HG03460 (cell line): ENCODE measurements around the gene CCDC107.

Experiments used
- ATAC-seq: cut with Tn5 transposase; IDR thresholded peaks from one replicate; pipeline ENCODE4 v1.9.1; 2021; ENCODE audit not compliant: unreplicated experiment

CCDC107 gene

GRCh38 chr9:35682051-35682450 is 24.0 kb downstream of the CCDC107 start:
- ATAC-seq, result no peak

GRCh38 chr9:35682520-35683315 is 24.6 kb downstream of the CCDC107 start:
- no peak for ATAC-seq

- ATAC-seq, result no peak
Measured at GRCh38 chr9:35683323-35683722, 25.2 kb downstream of the CCDC107 start.

GRCh38 chr9:35684921-35685320 is 26.8 kb downstream of the CCDC107 start:
- ATAC-seq, result no peak

GRCh38 chr9:35685506-35685905 is 27.4 kb downstream of the CCDC107 start:
- ATAC-seq, result no peak

GRCh38 chr9:35686222-35687203 is 28.4 kb downstream of the CCDC107 start:
- no peak for ATAC-seq

GRCh38 chr9:35687306-35687705 is 29.2 kb downstream of the CCDC107 start:
- ATAC-seq, result no peak

- no peak for ATAC-seq
Measured at GRCh38 chr9:35687972-35688557, 30.0 kb downstream of the CCDC107 start.

- ATAC-seq, result no peak
Measured at GRCh38 chr9:35688558-35689541, 30.8 kb downstream of the CCDC107 start.

GRCh38 chr9:35689542-35690293 is 31.6 kb downstream of the CCDC107 start, which contains the start of gene TPM2:
TSS of gene TPM2 (minus strand) at chr9:35689925. CDS start at chr9:35689817, 108 bp downstream.
- ATAC-seq, result no peak

- ATAC-seq, result no peak
Measured at GRCh38 chr9:35690294-35690613, 32.2 kb downstream of the CCDC107 start.

GRCh38 chr9:35690614-35691333 is 32.7 kb downstream of the CCDC107 start:
- ATAC-seq, result no peak

GRCh38 chr9:35691334-35691650 is 33.2 kb downstream of the CCDC107 start:
- ATAC-seq, result no peak

- no peak for ATAC-seq
Measured at GRCh38 chr9:35691757-35692301, 33.7 kb downstream of the CCDC107 start.

- ATAC-seq, result no peak
Measured at GRCh38 chr9:35695943-35696401, 37.9 kb downstream of the CCDC107 start.

- peak; percentile 87 for ATAC-seq
Measured at GRCh38 chr9:35696520-35697215, 38.6 kb downstream of the CCDC107 start.

- no peak for ATAC-seq
Measured at GRCh38 chr9:35697486-35697885, 39.4 kb downstream of the CCDC107 start.

- ATAC-seq, result no peak
Measured at GRCh38 chr9:35698231-35698630, 40.1 kb downstream of the CCDC107 start.
